ENCODE results near the gene PXYLP1. TPM values are rescaled to one million over a fixed set of nuclear protein-coding genes. Genes with fewer than 3 reads are reported as not detected.

The PXYLP1 gene
- total RNA-seq, 1 experiment from 2014 or later = 6.2 TPM

DNA sequence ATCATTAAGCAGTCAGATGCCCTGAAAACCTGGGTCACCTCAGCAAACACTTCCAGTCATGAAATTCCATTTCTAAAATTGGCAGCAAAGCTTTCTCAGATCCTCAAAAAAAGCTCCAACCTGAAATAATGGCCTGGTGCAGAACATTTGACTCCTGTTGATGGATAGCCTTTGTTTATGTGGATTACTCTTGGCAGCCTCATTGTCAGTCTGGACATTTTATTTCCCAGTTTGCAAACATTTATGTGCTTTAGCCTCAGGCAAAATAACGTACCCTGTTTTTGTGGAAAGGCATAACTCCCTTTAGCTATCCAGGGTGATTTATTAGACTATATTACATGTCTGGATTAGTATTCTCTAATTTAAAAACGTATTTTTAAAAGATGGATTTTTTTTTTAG, 53.9 kb downstream of the PXYLP1 start:
- no peak overlapping the region for H3K9ac ChIP-seq (ENCODE audit: low read length)
- no peak overlapping the region for H3K4me2 ChIP-seq (ENCODE audit: low read length)
- H2AFZ ChIP-seq (ENCODE audit: low read length) = no peak overlapping the region
- 0 out of 2 replicates have a peak, but pooled peaks cover 3% of the 10 kb centered on the region for H3K4me1 ChIP-seq (ENCODE audit: insufficient read depth, low read length)
- no peak overlapping the region for H3K27ac ChIP-seq (ENCODE audit: low read length)
- no peaks in the 10 kb centered on the region for H3F3A ChIP-seq (ENCODE audit: low read length, unreplicated experiment)
- intact Hi-C loops (cut with micrococcal nuclease) = no loop called here
- H4K20me1 ChIP-seq (ENCODE audit: low read length) = no peaks in the 10 kb centered on the region
- ATAC-seq (no peak), DNase-seq (no peak)
- POLR2A ChIA-PET (ENCODE audit: unreplicated experiment) = no interaction called here
- no peak for TF ChIP-seq EZH2phosphoT487 (IDR thresholded peaks at IDR 0.05; ENCODE audit: borderline replicate concordance, low read length)
- TF ChIP-seq, protein P1, sequence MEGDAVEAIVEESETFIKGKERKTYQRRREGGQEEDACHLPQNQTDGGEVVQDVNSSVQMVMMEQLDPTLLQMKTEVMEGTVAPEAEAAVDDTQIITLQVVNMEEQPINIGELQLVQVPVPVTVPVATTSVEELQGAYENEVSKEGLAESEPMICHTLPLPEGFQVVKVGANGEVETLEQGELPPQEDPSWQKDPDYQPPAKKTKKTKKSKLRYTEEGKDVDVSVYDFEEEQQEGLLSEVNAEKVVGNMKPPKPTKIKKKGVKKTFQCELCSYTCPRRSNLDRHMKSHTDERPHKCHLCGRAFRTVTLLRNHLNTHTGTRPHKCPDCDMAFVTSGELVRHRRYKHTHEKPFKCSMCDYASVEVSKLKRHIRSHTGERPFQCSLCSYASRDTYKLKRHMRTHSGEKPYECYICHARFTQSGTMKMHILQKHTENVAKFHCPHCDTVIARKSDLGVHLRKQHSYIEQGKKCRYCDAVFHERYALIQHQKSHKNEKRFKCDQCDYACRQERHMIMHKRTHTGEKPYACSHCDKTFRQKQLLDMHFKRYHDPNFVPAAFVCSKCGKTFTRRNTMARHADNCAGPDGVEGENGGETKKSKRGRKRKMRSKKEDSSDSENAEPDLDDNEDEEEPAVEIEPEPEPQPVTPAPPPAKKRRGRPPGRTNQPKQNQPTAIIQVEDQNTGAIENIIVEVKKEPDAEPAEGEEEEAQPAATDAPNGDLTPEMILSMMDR (conservative IDR thresholded peaks at IDR 0.05; ENCODE audit: low read depth, low read length) = no peak
- TF ChIP-seq EZH2 (IDR thresholded peaks at IDR 0.05; ENCODE audit: low read length, unreplicated experiment) = no peak
- no peaks in the 10 kb centered on the region for H3K9me2 ChIP-seq (replicated peaks; ENCODE audit: low read length)
- H3K4me3 ChIP-seq (ENCODE audit: low read length) = no peak overlapping the region
- BruUV-seq (replicated peaks) = no TSS peak
- no peaks in the 10 kb centered on the region for H3K9me3 ChIP-seq (ENCODE audit: low read length)
- H3K36me3 ChIP-seq (ENCODE audit: low read depth, low read length) = no peaks in the 10 kb centered on the region
- no peaks in the 10 kb centered on the region for H3K27me3 ChIP-seq (ENCODE audit: low read length)
- CTCF ChIA-PET = interaction anchor here (0.7 kb wide), 1 partner anchor 183 kb away, joined by 3 read pairs; no protein-coding TSS in a partner anchor
- no peaks in the 10 kb centered on the region for H3K79me2 ChIP-seq (ENCODE audit: low read length)

DNA sequence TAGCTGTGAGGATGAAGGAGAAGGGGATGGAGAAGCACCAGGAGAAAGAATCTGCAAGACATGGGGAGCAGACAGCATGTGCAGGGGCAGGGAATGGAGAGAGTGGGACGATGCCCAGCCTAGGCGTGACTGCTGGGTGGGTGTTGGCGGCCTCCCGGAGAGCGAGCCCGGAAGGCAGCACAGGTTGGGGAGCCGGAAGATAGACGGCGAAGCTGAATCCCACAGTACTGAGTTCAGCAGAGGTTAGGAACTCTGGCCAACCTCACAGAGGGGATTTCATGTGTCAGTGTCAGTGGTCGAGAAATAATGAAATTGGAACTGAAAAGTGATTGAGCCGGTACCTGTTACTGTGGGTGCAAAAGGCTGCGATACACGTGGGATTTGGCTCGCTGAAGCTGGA, 55.2 kb downstream of the PXYLP1 start:
- Histone ChIP-seq H3K36me3 (ENCODE audit: low read depth, low read length) (no peaks in the 10 kb centered on the region), H3K9me2 (replicated peaks; ENCODE audit: low read length) (no peaks in the 10 kb centered on the region), H3K4me2 (ENCODE audit: low read length) (no peak overlapping the region), H3K4me1 (ENCODE audit: insufficient read depth, low read length) (no peaks in the 10 kb centered on the region), H3K9ac (ENCODE audit: low read length) (no peak overlapping the region), H4K20me1 (ENCODE audit: low read length) (no peaks in the 10 kb centered on the region), H2AFZ (ENCODE audit: low read length) (no peak overlapping the region), H3K4me3 (ENCODE audit: low read length) (no peak overlapping the region), H3K27ac (ENCODE audit: low read length) (no peak overlapping the region), H3K79me2 (ENCODE audit: low read length) (no peaks in the 10 kb centered on the region), H3K27me3 (ENCODE audit: low read length) (no peaks in the 10 kb centered on the region), H3K9me3 (ENCODE audit: low read length) (no peaks in the 10 kb centered on the region), H3F3A (ENCODE audit: low read length, unreplicated experiment) (no peaks in the 10 kb centered on the region)
- no peak for ATAC-seq
- ChIA-PET POLR2A (ENCODE audit: unreplicated experiment) (no interaction called here), CTCF (no interaction called here)
- no peak for DNase-seq
- intact Hi-C loops (cut with micrococcal nuclease) = no loop called here
- no TSS peak for BruUV-seq (replicated peaks)
- TF ChIP-seq, protein P1 (conservative IDR thresholded peaks at IDR 0.05; ENCODE audit: low read depth, low read length) = no peak
- no peak for TF ChIP-seq EZH2phosphoT487 (IDR thresholded peaks at IDR 0.05; ENCODE audit: borderline replicate concordance, low read length)
- TF ChIP-seq EZH2 (IDR thresholded peaks at IDR 0.05; ENCODE audit: low read length, unreplicated experiment) = no peak

DNA sequence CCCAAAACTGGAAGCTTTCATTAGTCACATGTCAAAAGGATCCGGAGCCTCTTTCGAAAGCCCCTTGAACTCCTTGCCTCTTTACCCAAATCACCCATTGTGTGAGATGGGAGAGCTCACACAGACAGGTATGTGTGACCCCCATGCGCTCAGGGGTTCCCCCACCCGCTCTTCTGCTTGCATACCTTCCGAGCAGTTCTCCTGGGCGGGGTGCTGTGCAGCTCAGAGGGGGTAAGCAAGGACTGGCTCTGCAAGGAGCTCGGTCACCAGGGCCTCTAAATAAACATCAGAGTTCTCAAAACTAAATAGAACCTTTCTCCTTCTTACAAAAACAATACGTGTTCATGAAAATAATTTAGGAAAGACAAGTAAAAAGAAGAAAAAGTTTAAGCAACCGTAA, 55.7 kb downstream of the PXYLP1 start:
- intact Hi-C loops (cut with micrococcal nuclease) = no loop called here
- DNase-seq = no peak
- no peak overlapping the region for H2AFZ ChIP-seq (ENCODE audit: low read length)
- ATAC-seq = no peak
- no TSS peak for BruUV-seq (replicated peaks)
- H3K4me2 ChIP-seq (ENCODE audit: low read length) = no peak overlapping the region
- no peak overlapping the region for H3K4me3 ChIP-seq (ENCODE audit: low read length)
- POLR2A ChIA-PET (ENCODE audit: unreplicated experiment) = no interaction called here
- no peaks in the 10 kb centered on the region for H4K20me1 ChIP-seq (ENCODE audit: low read length)
- H3K27ac ChIP-seq (ENCODE audit: low read length) = no peak overlapping the region
- CTCF ChIA-PET = no interaction called here
- H3K4me1 ChIP-seq (ENCODE audit: insufficient read depth, low read length) = no peaks in the 10 kb centered on the region
- no peaks in the 10 kb centered on the region for H3F3A ChIP-seq (ENCODE audit: low read length, unreplicated experiment)
- no peak overlapping the region for H3K9ac ChIP-seq (ENCODE audit: low read length)
- no peaks in the 10 kb centered on the region for H3K36me3 ChIP-seq (ENCODE audit: low read depth, low read length)
- no peaks in the 10 kb centered on the region for H3K9me3 ChIP-seq (ENCODE audit: low read length)
- H3K79me2 ChIP-seq (ENCODE audit: low read length) = no peaks in the 10 kb centered on the region
- H3K27me3 ChIP-seq (ENCODE audit: low read length) = no peaks in the 10 kb centered on the region
- TF ChIP-seq, protein P1 (conservative IDR thresholded peaks at IDR 0.05; ENCODE audit: low read depth, low read length) = no peak
- TF ChIP-seq EZH2phosphoT487 (IDR thresholded peaks at IDR 0.05; ENCODE audit: borderline replicate concordance, low read length) = no peak
- TF ChIP-seq EZH2 (IDR thresholded peaks at IDR 0.05; ENCODE audit: low read length, unreplicated experiment) = no peak
- H3K9me2 ChIP-seq (replicated peaks; ENCODE audit: low read length) = no peaks in the 10 kb centered on the region
